Stimulated activated CD8-positive, alpha-beta memory T cell treated with anti-CD3 and anti-CD28 coated beads, Interleukin-2, amount 100 ng/mL, for 48 hours (primary cell): Measurements from ENCODE around the gene CEP112.
"Not testable (repeated sequence)": the region's sequence is repeated elsewhere in the genome, so short reads cannot be mapped to it uniquely, and the experiment has no call there.

Source experiments
- DNase-seq, 2 donors: peaks; one replicate each; pipeline ENCODE4 v3.0.0-alpha.2; 2020; ENCODE audit warnings: low read depth in 2 of 2

Gene CEP112

DNA sequence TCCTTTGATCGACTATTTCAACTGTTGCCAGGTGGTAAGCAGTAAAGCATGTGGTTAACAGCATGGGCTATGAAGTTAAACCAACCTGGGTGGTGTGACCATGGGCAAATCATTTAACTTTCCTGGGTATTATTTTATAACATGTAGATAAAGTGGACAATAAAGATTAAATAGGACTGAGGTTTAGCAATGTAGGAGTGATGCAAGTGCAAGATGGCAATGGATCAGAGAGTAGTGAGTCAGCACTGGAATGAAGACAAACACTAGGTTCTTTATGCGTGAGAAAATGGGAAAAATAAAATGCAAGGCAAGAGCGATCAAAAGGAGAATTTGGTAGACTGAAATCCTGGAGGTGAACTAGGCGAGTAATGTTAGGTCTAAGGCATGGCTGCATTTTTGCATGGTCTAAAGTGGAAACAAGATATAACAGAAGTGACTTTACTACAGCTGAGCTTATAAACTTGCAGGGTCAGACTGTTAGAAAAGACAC is 408.0 kb downstream of the CEP112 start:
- DNase-seq: no peak

GRCh38 chr17:65782104-65782706 is 409.7 kb downstream of the CEP112 start:
- DNase-seq: not testable (repeated sequence)

GRCh38 chr17:65780111-65780510 is 411.8 kb downstream of the CEP112 start:
- no peak for DNase-seq

DNA sequence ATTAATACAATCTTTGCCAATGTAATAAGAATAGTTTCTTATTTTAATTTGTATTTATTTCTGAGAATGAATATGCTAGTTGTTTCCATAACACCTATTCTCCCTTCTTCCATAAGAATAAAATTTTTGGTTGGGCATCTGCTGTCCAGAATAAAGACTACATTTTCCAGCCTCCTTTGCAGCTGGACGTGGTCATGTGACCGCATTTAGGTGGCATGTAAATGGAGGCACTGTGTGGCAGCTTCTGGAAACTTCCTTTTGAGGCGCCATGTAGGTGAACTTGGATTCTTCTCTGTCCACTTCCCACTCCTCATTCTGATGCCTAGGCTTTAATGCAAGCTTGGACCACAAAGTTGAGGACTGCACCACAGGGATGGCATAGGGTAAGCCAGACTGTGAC is 415.0 kb downstream of the CEP112 start:
- DNase-seq: no peak

- DNase-seq: no peak
Measured at GRCh38 chr17:65774787-65775186, 417.1 kb downstream of the CEP112 start.

GRCh38 chr17:65772989-65773388 is 418.9 kb downstream of the CEP112 start:
- DNase-seq: no peak

- DNase-seq: no peak
Measured at GRCh38 chr17:65771704-65772103, 420.2 kb downstream of the CEP112 start.

DNA sequence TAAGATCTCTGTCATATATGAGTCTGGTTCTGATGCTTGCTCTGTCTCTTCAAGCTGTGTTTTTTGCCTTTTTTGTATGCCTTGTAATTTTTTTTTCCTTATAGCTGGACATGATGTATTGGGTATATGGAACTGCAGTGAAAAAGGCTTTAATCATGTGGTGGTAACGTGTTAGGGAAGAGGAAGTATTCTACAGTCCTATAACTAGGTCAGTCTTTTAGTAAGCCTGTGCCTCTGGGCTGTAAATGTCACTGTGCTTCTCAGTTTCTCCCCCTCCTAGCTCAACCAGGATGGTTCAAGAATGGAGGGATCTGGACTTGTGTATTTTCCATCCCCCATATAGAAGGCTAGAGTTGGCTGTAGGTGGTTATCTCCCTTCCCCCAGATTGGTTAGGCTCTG is 428.1 kb downstream of the CEP112 start:
- no peak for DNase-seq

- no peak for DNase-seq
Measured at GRCh38 chr17:65762973-65763372, 429.0 kb downstream of the CEP112 start.

- DNase-seq: no peak
Measured at GRCh38 chr17:65759532-65759931, 432.4 kb downstream of the CEP112 start.

GRCh38 chr17:65756760-65757159 is 435.2 kb downstream of the CEP112 start:
- no peak for DNase-seq

- no peak for DNase-seq
Measured at GRCh38 chr17:65755799-65756198, 436.1 kb downstream of the CEP112 start.

- no peak for DNase-seq
Measured at GRCh38 chr17:65754630-65755029, 437.3 kb downstream of the CEP112 start.

DNA sequence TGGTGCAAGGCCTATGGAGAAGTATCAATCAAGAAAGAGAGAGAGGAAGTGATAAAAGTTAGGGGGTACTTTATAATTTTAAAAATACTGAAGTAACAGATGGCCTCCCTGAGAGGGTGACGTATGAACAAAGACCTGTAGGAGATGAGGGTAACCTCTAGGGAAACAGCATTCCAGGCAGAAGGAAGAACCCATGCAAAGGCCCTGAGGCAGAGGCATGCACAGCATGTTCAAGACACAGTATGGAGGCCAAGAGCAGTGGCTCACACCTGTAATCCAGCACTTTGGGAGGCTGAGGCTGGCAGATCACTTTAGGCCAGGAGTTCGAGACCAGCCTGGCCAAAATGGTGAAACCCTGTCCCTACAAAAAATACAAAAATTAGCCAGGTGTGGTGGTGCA is 437.9 kb downstream of the CEP112 start:
- no peak for DNase-seq

- DNase-seq: no peak
Measured at GRCh38 chr17:65753348-65753747, 438.6 kb downstream of the CEP112 start.

DNA sequence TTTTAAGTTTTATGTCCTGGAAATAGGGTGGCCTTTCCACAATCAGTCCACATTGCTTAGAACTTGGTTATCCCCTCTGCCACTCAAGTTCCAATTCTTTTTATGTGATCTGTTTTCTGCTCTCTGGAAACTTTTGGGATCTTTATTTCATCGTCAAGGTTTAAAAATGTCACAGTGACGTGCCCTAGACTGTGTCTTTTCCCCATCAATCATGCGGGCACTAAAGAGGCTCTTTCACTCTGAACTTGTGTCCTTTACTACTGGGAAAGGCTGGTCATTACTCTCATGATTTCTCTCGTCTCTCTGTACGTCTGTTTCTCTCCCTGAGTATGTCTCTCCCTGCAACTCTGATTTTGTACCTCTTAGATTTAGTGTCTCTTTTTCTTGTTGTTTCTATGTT is 440.7 kb downstream of the CEP112 start:
- DNase-seq: no peak

DNA sequence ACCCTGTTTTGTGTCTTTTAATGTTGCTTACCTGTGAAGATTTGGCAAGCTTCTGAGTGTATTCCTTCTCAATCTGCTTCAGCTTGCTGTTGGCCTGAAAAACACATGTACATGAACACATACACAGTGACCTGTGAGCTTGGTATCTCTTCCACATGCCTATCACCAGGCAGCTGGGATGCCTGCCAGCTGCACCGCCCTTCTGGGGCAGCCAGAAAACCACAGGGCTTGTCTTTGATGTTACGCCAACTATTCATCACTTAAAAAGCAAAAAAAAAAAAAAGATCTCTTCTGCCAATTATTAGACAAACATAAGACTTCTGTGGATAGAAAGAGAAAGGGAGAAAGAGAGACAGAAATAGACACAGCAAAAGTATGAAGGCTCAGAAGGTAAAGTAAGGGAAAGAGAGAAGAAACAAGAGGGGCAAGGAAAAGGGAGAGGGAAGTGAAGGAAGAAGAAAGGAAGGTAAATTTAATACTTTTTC is 441.3 kb downstream of the CEP112 start:
- DNase-seq: no peak

DNA sequence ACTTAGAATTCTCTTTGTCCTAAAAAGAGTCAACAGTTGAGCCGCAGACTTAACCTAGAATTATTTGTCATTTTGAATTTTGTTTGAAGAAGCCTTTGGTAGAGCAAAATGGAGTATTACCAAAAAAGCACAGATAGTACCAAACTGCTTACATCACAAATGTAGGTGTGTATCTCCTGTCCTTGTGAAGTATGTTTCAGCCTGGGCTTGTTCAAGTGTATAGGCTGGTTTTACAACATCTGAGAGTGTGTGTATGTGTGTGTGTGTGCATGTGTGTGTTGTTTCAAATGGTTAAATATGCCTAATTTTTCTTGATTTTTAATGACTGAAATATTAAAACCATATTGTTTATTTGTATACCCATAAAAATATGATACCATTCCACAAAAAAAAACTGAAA is 441.8 kb downstream of the CEP112 start:
- no peak for DNase-seq

DNA sequence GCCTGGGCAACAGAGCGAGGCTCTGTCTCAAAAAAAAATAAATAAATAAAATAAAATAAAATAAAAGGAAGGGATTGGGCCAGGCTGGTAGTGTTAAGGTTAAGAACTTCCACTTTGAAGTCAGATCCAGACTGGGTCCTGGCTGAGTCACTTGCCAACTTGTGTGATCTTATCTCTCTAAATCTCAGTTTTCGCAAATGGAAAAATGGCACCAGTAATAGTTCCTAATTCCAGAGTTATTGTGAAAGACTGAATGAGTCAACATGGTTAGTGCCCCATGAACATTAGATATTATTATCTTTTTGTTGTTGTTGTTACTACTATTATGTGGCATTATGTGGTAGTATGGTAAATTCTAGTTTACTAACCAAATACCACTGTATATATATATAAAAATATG is 442.5 kb downstream of the CEP112 start:
- DNase-seq: no peak

DNA sequence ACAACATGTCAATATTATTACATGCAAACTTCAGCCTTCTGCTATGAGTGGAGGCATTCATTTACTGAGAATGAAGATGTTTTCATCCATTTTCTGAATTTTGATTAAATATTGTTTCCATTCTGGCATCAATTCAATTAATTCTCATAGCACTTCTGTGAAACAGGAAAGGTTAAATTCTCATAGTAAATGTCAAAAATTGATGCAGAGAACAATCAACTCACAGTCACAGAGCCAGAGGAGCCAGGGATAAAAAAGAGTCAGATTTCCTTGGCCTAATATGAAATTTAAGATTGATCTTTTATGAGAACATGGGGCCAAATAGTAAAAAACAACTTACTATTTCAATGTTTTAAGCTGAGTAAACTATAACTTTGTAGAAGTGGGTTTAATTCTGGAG is 446.7 kb downstream of the CEP112 start:
- no peak for DNase-seq

DNA sequence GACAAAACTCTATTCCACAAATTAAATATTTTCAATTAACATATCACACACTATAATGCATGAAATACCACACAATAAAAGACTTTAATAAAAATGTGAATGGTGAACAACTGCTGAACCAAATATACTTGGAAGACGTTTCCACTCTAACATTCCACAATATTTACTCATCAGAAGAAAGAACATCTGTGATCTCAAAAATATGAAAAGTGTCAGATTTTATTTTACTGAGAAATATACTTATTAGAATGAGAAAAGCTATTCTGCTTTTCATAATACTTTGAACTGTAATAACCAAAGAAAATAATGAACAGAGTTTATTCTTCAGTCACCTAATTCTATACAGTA is 448.7 kb downstream of the CEP112 start:
- no peak for DNase-seq

DNA sequence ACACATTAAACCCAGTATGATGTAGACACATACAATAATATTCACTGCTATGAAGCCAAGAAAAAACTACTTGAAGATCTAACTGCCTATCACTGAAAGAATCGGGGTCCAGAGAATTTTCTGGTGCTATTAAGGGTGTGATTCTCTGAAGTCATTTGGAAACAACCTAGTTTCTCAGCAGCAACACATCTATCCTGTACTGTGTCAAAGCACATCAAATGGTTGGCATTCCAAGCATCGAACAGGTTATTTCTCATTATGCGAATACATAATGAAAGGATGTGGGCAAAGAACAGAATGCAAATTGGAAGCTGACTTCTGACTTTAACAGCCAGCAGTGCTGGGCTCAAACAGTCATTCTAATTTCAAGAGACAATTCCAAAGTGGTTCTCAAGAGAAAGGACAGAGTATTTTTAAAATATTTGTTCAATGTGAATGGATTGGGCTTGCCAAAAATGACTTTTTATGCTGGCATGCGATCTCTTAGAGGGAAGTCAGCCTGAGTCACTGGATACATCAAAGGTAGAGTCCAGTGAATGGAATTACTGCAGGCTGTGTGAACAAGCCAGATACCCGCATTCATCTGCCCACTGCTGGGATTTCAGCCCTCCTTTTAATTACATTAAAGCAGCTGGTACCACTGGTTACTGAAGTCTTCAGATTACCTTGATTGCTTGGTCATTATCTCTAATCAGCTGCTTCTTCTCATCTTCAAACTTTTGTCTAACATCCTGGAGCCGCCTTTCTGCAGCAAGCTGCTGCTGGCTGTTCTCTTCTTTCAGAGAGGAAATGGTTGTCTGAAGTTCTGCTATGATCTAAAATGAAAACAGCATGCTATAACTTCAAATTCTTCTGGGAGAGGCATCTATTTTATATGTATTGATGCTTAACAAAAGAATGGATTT is 449.3 kb downstream of the CEP112 start:
- no peak for DNase-seq

DNA sequence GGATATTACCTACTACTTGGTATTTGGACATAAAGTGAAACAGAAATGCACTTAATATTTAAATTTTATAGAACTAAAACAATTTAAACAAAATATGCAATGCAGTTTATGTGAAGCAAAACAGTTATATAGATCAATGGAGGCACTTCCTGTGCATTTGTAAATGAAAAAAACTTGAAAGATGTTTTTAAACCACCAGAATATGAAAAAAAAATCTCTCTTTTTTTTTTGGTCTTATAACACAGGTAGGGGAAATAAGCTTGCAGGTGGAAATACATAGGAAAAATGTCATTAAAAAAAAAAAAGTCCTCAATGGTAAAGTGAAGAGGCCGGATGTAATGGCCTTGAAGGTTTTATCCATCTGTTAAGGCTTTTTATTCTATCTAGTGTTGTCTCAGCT is 450.2 kb downstream of the CEP112 start:
- no peak for DNase-seq
